Measurements from ENCODE around the gene SDK1. TPM values are rescaled to one million over a fixed set of nuclear protein-coding genes. Genes with fewer than 3 reads are reported as not detected.

The SDK1 gene
- total and polyA plus RNA-seq, 2 of the 8 experiments (the other 6 are each of a cell fraction or from before 2014, with no cell fraction given) = 3.3 to 7.2 TPM

- no peak for TF ChIP-seq CHD7 (IDR thresholded peaks at IDR 0.05; ENCODE audit: insufficient replicate concordance, low read length)
- TF ChIP-seq CTBP2 (IDR thresholded peaks at IDR 0.05; ENCODE audit: borderline replicate concordance, insufficient read depth, insufficient read length, low read length) = no peak
- no peak for TF ChIP-seq TBP (IDR thresholded peaks at IDR 0.05; ENCODE audit: low read depth, low read length)
- no peak for TF ChIP-seq TEAD4 (IDR thresholded peaks at IDR 0.05; ENCODE audit: low read depth, low read length)
- no peak for TF ChIP-seq GABPA (IDR thresholded peaks at IDR 0.05; ENCODE audit: borderline replicate concordance, insufficient read depth, low read length)
- TF ChIP-seq HDAC6 (IDR thresholded peaks at IDR 0.05; ENCODE audit: low read depth, low read length) = no peak
- no peak for TF ChIP-seq YY1 (IDR thresholded peaks at IDR 0.05; ENCODE audit: low read depth, low read length)
- no peak for TF ChIP-seq PHF8 (conservative IDR thresholded peaks at IDR 0.05; ENCODE audit: low read depth, low read length)
- no peak for TF ChIP-seq SP4 (IDR thresholded peaks at IDR 0.05; ENCODE audit: low read length)
- TF ChIP-seq ATF3 (IDR thresholded peaks at IDR 0.05; ENCODE audit: insufficient read depth, low read depth, low read length) = no peak
- no peak for TF ChIP-seq MAX (IDR thresholded peaks at IDR 0.05)
Measured at GRCh38 chr7:4212376-4212775, 911.3 kb downstream of the SDK1 start (continued).
